ENCODE measurements around the gene THSD7A. TPM values are rescaled to one million over a fixed set of nuclear protein-coding genes. Genes with fewer than 3 reads are reported as not detected.

The THSD7A gene
- total and polyA plus RNA-seq, 2 of the 8 experiments (the other 6 are each of a cell fraction or from before 2014, with no cell fraction given): 0.44 to 1.2 TPM

DNA sequence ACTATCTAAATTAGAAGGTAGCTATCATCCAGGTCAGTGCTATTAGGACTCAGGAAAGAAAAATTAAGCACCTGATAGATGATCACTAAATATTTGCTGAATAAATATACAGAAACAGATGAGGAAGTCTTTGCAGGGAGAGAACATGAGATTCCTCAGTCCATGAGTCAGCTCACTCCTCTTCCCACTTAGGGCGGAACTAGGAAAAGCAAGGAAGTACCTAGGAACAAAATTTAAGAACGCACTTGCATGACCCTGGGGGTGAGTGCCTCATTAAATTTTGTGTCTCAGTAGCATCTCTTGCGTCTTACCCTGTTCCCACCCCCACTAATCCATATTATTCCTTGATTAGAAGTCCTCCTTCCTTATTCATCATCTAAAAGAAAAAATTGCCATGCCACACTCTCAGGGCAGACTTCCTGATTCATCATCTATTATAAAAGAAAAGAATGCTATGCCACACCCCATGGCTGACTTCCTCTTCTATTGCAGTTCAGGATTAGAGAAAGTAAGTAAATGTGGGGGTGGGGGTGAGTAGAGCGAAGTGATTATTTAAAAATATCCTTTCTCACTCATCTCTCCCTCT, 208.8 kb downstream of the THSD7A start:
- H2BK120ac ChIP-seq (replicated peaks; ENCODE audit: low read depth, low read length): no peak overlapping the region
- H2BK20ac ChIP-seq (ENCODE audit: low read length): no peak overlapping the region
- no peak overlapping the region for H2BK12ac ChIP-seq (ENCODE audit: low read depth, low read length)
- no peak overlapping the region for H3K9ac ChIP-seq (replicated peaks in 1 of 4; ENCODE audit: extremely low read depth in 1 of 4, low read depth in 3 of 4, low read length in 3 of 4)
- no peak overlapping the region for H3K18ac ChIP-seq (ENCODE audit: extremely low read depth, low read length)
- no peaks in the 10 kb centered on the region for H3K79me1 ChIP-seq (ENCODE audit: low read depth, low read length)
- ChIA-PET CTCF (ENCODE audit: partially characterized antibody) (no interaction called here), POLR2A (ENCODE audit: partially characterized antibody) (no interaction called here)
- no peaks in the 10 kb centered on the region for H3K79me2 ChIP-seq (ENCODE audit: control insufficient read depth in 1 of 2, insufficient read depth in 2 of 2, low read length in 2 of 2)
- 88% methylated on average over 4 of the region's 4 CpGs; no CpG with 5 or more reads in 1 of the 2 experiments for WGBS, 2 experiments (ENCODE audit: extremely low coverage in 1 of 2, insufficient coverage in 1 of 2, insufficient read length in 1 of 2, insufficient replicate concordance in 2 of 2, low coverage in 1 of 2, low lambda C conversion rate in 2 of 2, missing lambda C conversion rate in 1 of 2)
- no peak overlapping the region for H3K4me2 ChIP-seq (ENCODE audit: insufficient read depth in 1 of 2, low read depth in 2 of 2, low read length in 2 of 2)
- H3K36me3 ChIP-seq (ENCODE audit: control insufficient read depth in 2 of 4, insufficient read depth in 4 of 4, low read length in 3 of 4): no peaks in the 10 kb centered on the region
- H3K56ac ChIP-seq (replicated peaks; ENCODE audit: insufficient read length, low read depth, low read length): no peak overlapping the region
- H4K20me1 ChIP-seq (replicated peaks in 1 of 2; ENCODE audit: control insufficient read depth in 1 of 2, insufficient read depth in 2 of 2, low read length in 2 of 2): no peaks in the 10 kb centered on the region
- no peak overlapping the region for H4K5ac ChIP-seq (ENCODE audit: insufficient read length, low read depth, low read length)
- no peak overlapping the region for H4K8ac ChIP-seq (ENCODE audit: extremely low read depth, insufficient read depth, low read length)
- H3K27me3 ChIP-seq (replicated peaks in 1 of 4; ENCODE audit: control insufficient read depth in 3 of 4, extremely low read depth in 1 of 4, insufficient read depth in 3 of 4, low read length in 3 of 4): no peaks in the 10 kb centered on the region
- no peak overlapping the region for H2AFZ ChIP-seq (ENCODE audit: low read length)
- H3K4ac ChIP-seq (replicated peaks; ENCODE audit: insufficient read length, low read depth, low read length): no peak overlapping the region
- FAIRE-seq: no peak
- no peaks in the 10 kb centered on the region for H3K9me3 ChIP-seq (ENCODE audit: insufficient read depth in 2 of 2, low read depth in 1 of 2, low read length in 1 of 2)
- no peak for DNase-seq (ENCODE audit: low read depth in 1 of 2, low spot score in 2 of 2)
- no peak overlapping the region for H2BK5ac ChIP-seq (ENCODE audit: low read depth, low read length)
- peaks cover 0 to 3% (median 0%) of the 10 kb centered on the region in 4 experiments; a peak in 1 of 7 replicates for H3K4me1 ChIP-seq (replicated peaks in 1 of 4; ENCODE audit: control insufficient read depth in 3 of 4, insufficient read depth in 4 of 4, low read length in 3 of 4)
- no peak overlapping the region for H3K4me3 ChIP-seq (ENCODE audit: extremely low read depth in 1 of 4, insufficient read depth in 2 of 4, low read depth in 3 of 4, low read length in 4 of 4)
- no peak overlapping the region for H2BK15ac ChIP-seq (ENCODE audit: low read length)
- H2AK5ac ChIP-seq (ENCODE audit: low read depth, low read length): no peak overlapping the region
- no peak overlapping the region for H3K23ac ChIP-seq (ENCODE audit: insufficient read length)
- no peak overlapping the region for H3K27ac ChIP-seq (ENCODE audit: low read depth, low read length)
- no peaks in the 10 kb centered on the region for H3K23me2 ChIP-seq (ENCODE audit: low read depth, low read length)
- no peak overlapping the region for H4K91ac ChIP-seq (replicated peaks; ENCODE audit: insufficient read length, low read length)
- no peak overlapping the region for H3K14ac ChIP-seq (ENCODE audit: insufficient read length)

Data from H1 (cell line).